ENCODE data around the gene TP53I11.

TP53I11 gene

GRCh38 chr11:44911029-44911814, 39.5 kb downstream of the TP53I11 start:
- peak; percentile 22 for DNase-seq

- DNase-seq = no peak
Measured at GRCh38 chr11:44910591-44910990, 40.1 kb downstream of the TP53I11 start.

DNA sequence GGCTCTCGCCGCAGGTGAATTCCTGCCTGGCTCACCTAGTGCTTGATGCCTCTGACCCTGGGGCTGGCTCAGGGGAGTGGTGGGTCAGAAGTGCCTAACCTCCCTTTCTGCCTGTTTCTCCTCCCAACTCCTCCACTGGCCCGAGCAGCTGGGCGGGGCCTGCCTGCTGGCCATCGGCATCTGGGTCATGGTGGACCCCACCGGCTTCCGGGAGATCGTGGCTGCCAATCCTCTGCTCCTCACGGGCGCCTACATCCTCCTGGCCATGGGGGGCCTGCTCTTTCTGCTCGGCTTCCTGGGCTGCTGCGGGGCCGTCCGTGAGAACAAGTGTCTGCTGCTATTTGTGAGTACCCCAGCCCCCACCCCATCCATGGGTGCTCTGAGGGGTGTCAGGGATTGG, 41.1 kb downstream of the TP53I11 start:
- no peak for DNase-seq

- DNase-seq = no peak
Measured at GRCh38 chr11:44906649-44907048, 44.0 kb downstream of the TP53I11 start.

DNA sequence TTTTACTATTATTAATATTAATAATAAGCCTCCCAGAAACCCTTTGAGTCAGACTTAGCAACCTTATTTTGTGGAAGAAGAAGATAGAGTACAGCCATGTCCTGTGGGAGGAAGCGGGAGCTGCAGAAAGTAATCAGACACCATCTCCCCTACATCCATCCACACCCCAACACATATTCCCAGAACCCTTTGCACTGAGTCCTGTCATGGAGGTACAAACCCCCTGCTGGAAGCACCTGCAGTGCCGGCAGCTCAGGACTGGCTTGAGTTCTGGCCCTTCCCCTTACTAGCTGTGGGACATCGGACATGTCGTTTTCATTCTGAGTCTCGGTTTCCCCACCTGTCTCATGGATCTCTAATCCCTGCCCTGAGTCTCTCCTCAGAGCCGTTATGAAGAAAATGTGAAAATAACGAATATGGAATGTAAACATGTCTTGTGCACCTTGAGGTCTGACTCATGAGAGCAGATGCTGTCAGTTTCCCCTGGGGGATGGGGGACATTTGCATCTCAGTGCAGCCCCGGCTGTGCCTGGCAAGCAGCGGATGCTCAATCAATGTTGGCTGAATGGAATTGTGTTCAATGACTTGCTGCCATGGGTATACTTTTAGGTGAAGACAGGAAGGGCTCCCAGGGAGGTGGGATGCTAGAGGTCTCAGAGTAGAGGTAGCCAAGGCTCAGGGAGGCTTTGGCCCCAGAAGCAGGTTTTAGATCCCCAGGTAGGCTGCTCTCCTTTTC, 45.4 kb downstream of the TP53I11 start:
- DNase-seq = no peak

DNA sequence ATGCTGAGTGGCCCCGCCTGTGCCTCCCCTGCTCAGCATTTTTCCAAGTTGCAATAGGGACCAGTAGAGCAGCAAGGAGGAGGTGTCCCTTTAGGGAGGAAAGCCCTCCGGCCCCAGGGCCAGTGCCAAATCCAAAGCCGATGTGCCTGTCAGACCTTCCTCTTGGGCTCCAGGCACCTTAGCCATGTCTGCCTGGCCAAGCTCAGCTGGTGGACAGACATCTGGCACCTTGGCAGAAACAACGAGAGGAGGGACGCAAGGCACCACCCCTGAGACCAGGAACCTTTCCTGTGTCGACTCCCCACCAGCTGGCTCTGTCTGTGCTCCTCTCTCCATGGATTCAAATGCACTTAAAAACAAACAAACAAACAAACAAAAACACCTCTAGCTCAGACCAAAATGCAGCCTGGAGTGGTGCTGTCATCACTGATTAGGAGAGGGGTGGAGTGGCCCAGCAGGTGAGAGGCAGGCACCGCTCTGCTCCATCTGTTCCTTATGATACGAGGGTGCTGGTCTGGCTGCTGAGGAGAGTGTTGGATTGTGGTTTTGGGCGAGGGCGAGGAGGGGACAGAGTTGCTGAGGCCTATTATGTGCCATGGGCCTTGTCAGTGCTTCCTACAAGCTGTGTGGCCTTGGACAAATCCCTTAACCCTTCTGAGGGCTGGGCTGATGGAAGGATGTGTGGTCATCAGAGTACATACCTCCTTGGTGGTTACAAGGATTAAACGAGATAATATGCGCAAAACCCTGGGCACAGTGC, 46.2 kb downstream of the TP53I11 start:
- DNase-seq = no peak

GRCh38 chr11:44903518-44903917, 47.2 kb downstream of the TP53I11 start:
- DNase-seq = no peak

- DNase-seq = no peak
Measured at GRCh38 chr11:44903035-44903434, 47.6 kb downstream of the TP53I11 start.

- no peak for DNase-seq
Measured at GRCh38 chr11:44901786-44902185, 48.9 kb downstream of the TP53I11 start.

DNA sequence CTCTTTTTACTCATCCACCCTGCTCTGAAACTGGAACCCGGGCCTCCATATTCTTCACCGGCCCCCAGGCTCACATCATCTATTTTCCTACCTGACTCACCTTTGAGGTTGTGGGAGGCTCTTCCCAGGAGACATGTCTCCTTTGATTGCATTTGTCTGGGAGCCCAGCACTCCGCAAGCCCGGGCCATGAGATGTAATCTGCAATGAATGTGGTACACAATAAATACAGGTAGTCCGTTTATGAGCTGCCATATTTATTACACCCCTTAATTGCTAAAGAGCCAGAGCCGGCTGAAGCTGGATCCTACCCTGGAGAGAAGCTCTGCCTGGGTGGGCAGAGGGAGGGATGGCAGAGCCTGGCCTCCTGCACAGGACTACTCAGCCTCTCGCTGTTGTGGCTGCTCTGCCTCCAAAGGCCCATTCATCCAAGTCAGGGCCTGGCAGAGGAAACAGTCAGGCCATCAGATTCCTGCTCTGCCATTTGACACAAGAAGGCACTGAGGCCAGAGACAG, 49.5 kb downstream of the TP53I11 start:
- no peak for DNase-seq

GRCh38 chr11:44899959-44900358, 50.7 kb downstream of the TP53I11 start:
- no peak for DNase-seq

DNA sequence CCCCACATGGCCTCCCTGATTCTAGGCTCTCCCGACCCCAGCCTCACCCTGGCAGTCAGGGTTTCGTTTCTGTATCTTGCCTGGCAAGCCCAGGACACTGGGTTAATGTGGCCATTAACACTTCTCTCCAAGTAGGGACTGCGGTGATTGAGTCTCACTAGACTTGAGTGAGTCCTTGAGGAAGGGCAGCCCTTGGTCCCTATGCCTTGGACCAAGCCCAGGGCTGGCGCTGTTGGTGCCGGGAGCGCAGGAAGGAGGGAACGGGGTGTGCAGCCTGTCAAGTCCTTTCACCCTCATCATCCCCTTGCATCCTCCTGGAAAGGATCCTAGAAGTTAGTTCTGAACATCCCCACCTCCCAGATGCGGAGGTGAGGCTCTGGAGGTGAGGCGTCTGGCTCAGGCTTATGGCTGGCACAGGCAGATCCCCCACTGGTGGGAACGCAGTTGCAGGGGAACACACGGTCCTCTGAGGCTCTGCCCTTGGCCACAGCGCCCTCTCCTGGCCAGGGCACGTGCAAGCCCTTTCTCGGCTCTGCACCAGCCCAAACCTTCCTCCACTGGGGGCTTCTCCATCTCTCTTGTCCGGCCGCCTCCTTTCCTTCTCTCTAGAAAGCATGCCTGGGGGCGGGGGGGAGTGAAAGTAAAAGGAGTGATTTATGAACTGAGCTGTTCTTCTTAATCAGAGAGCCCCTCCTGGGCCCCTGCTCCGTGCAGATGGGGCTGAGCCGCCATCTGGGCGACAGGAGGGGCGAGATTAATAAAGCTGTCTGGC, 56.7 kb downstream of the TP53I11 start:
- DNase-seq = peak; percentile 24

- DNase-seq = no peak
Measured at GRCh38 chr11:44893308-44893822, 57.3 kb downstream of the TP53I11 start.

DNA sequence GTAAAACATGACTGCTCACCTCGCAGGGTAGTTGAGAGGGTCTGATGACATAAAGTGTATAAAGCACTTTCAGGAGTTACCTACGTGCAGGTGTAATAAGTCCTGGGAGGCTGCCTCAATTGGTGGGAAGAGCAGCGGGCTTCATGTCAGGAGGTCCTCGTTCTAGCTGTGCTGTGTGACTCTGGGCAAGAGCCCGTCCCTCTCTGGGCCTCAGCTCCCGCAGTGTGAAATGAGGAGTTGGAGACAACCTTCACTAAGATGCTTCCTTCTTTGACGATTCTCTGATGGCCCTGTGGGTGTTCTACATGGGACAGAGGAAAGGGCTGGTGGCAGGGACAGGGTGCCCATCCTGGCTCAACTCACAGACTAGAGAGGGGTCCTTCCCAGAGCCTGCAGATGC, 57.8 kb downstream of the TP53I11 start:
- no peak for DNase-seq

GRCh38 chr11:44889266-44889665, 61.4 kb downstream of the TP53I11 start:
- DNase-seq = no peak

GRCh38 chr11:44887636-44888035, 63.0 kb downstream of the TP53I11 start:
- DNase-seq = no peak

DNA sequence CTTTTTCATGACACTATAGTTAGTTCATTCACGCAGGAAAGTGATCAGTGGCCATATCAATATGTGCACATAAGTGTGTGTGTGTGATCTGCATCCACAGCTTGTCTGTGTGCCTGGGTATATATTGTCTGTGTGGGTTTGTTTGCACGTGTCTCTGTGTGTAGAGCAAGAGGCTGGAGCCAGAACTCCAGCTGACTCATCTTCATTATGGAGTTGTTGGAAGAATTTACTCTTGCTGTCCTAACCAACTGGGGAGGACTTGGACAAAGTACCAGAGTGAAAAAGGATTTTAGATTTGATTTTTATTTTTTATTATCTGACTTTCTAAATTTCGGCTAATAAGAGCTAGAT, 63.9 kb downstream of the TP53I11 start:
- DNase-seq = no peak

GRCh38 chr11:44885919-44886789, 64.5 kb downstream of the TP53I11 start:
- DNase-seq = no peak

DNA sequence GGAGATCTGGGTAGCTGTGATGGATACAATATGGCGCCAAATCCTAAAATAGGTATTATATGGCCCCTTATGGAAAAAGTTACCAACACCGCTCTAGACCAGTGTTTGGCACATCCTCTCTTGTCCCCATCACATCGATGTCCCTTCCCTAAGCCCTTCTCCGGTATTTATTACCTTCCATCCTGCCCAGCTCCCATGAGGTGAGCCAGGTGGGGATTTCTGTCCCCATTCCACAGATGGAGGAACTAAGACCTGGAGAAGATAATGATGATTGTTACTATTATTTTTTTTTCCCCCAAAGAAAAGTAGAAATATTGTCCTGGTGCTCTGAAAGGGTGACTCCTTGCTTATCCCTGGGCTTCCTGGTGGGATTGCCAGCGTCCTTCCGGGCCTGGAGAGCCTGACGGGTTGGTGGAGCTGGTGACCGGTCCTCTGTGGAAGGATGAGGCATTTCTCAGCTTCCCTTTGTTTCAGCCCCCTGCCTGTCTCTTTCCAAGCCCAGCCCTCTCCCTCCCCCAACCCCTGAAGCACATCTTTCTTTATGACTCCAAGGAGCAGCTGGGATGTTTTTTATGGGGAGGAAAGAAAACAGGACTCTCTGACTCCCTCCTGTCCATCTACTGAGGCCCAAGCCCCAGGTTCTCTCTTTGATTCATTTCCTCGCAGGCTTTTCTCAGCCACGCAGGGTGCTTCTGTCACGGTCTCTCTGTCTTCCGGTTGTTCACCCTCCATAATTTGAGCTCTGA, 65.4 kb downstream of the TP53I11 start:
- no peak for DNase-seq

- no peak for DNase-seq
Measured at GRCh38 chr11:44884056-44884455, 66.6 kb downstream of the TP53I11 start.

DNA sequence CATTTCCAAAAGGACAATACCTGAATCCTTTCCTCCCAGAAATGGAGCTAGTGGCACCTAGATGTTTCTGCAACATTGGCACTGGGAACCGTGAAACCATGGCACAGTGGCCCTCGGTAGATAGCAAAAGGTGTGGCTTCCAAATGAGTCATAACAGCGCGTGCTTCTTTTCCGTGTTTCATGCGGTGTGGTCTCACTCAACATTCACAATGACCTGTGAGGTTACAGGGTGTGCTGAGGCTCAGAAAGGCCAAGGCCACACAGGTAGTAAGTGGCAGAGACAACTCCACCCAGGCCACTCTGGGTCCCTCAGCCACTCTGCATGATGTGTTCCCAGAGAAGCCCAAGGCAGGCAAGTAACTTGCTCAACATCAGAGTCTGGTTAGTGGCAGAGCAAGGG, 67.4 kb downstream of the TP53I11 start:
- DNase-seq = no peak
